Left ventricle myocardium inferior (tissue), 1 donor: ENCODE data around the gene CD180. TPM values are rescaled to one million over a fixed set of nuclear protein-coding genes. Genes with fewer than 3 reads are reported as not detected.

Experiments
- DNase-seq: peaks from one replicate; pipeline ENCODE4 v3.0.0-alpha.2; 2020
- H3K27ac ChIP-seq: fragments of 200-600 bp; replicated peaks from 2 replicates; pipeline ENCODE4 v1.8.0; 2021
- H3K27me3 ChIP-seq: fragments of 200-600 bp; 2 replicates; pipeline ENCODE4 v1.8.0; 2021; ENCODE audit warnings: low read depth
- H3K36me3 ChIP-seq: fragments of 200-600 bp; 2 replicates; pipeline ENCODE4 v1.8.0; 2021
- H3K4me1 ChIP-seq: fragments of 200-600 bp; 2 replicates; pipeline ENCODE4 v1.8.0; 2021
- H3K4me3 ChIP-seq: fragments of 200-600 bp; 2 replicates; pipeline ENCODE4 v1.8.0; 2021; ENCODE audit warnings: mild to moderate bottlenecking, moderate library complexity
- H3K9me3 ChIP-seq: fragments of 200-600 bp; replicated peaks from 2 replicates; pipeline ENCODE4 v1.8.0; 2021
- CTCF ChIP-seq: fragments of 200-600 bp; IDR thresholded peaks from 2 replicates; pipeline ENCODE4 v1.8.0; 2021; ENCODE audit warnings: antibody characterized with exemption, mild to moderate bottlenecking, borderline replicate concordance
- intact Hi-C: fragments of 100-400 bp; cut with micrococcal nuclease; formaldehyde crosslinking; loops from one replicate; pipeline ENCODE4 v1.11.0; 2022
- total RNA-seq: library from RNA; stranded (reverse); fragmentation: NEBNext Ultra II Directional; extraction: Animal tissue kit (Norgen Biotek cat#: 25700); gene quantifications from one replicate; pipeline ENCODE4 v1.2.1, GENCODE V29; 2021
- donor health status: DM: no; HTN: yes; CAD: no; lungs with severe emphysema.

CD180 gene
- total RNA-seq, 1 donor from 2014 or later, result 0.44 TPM

GRCh38 chr5:67140413-67140812, 56.2 kb downstream of the CD180 start:
- no peak overlapping the region for H3K27ac ChIP-seq
- intact Hi-C loops, result no loop called here
- H3K4me1 ChIP-seq, result no peaks in the 10 kb centered on the region
- H3K36me3 ChIP-seq, result peaks cover 83% of the 10 kb centered on the region
- DNase-seq, result no peak
- no peaks in the 10 kb centered on the region for H3K9me3 ChIP-seq
- H3K27me3 ChIP-seq, result no peaks in the 10 kb centered on the region
- TF ChIP-seq CTCF, result no peak
- H3K4me3 ChIP-seq, result no peak overlapping the region

- TF ChIP-seq CTCF, result no peak
- Histone ChIP-seq H3K27ac (no peak overlapping the region), H3K36me3 (peaks cover 83% of the 10 kb centered on the region), H3K27me3 (no peaks in the 10 kb centered on the region), H3K4me3 (no peak overlapping the region), H3K4me1 (no peaks in the 10 kb centered on the region), H3K9me3 (no peaks in the 10 kb centered on the region)
- no peak for DNase-seq
- intact Hi-C loops, result no loop called here
Measured at GRCh38 chr5:67139030-67139429, 57.6 kb downstream of the CD180 start.

GRCh38 chr5:67135381-67135984, 61.1 kb downstream of the CD180 start:
- H3K4me3 ChIP-seq, result no peak overlapping the region
- H3K27me3 ChIP-seq, result no peaks in the 10 kb centered on the region
- intact Hi-C loops, result no loop called here
- no peak overlapping the region for H3K27ac ChIP-seq
- H3K4me1 ChIP-seq, result no peaks in the 10 kb centered on the region
- DNase-seq, result no peak
- peaks cover 92% of the 10 kb centered on the region for H3K36me3 ChIP-seq
- no peak for TF ChIP-seq CTCF
- H3K9me3 ChIP-seq, result no peaks in the 10 kb centered on the region

- intact Hi-C loops, result no loop called here
- DNase-seq, result no peak
- TF ChIP-seq CTCF, result no peak
- Histone ChIP-seq H3K9me3 (no peaks in the 10 kb centered on the region), H3K4me1 (no peaks in the 10 kb centered on the region), H3K27ac (no peak overlapping the region), H3K27me3 (no peaks in the 10 kb centered on the region), H3K36me3 (peaks cover 87% of the 10 kb centered on the region), H3K4me3 (no peak overlapping the region)
Measured at GRCh38 chr5:67133776-67134175, 62.8 kb downstream of the CD180 start.

- no peak for TF ChIP-seq CTCF
- H3K36me3 ChIP-seq, result peaks cover 88% of the 10 kb centered on the region
- DNase-seq, result no peak
- no peaks in the 10 kb centered on the region for H3K4me1 ChIP-seq
- no peaks in the 10 kb centered on the region for H3K9me3 ChIP-seq
- no peaks in the 10 kb centered on the region for H3K27me3 ChIP-seq
- H3K27ac ChIP-seq, result no peak overlapping the region
- H3K4me3 ChIP-seq, result no peak overlapping the region
- intact Hi-C loops, result no loop called here
Measured at GRCh38 chr5:67133217-67133616, 63.4 kb downstream of the CD180 start.
